Progenitor cell of endocrine pancreas (in vitro differentiated cells): ENCODE results near the gene EPS8L2. TPM values are rescaled to one million over a fixed set of nuclear protein-coding genes. Genes with fewer than 3 reads are reported as not detected.

ENCODE experiments used
- DNase-seq: peaks from one replicate; pipeline ENCODE4 v3.0.0; 2021; ENCODE audit warnings: low spot score; ENCODE audit not compliant: unreplicated experiment
- H3K27ac Mint-ChIP-seq: 2 replicates; pipeline ENCODE4 v1.8.0; 2021; ENCODE audit warnings: mild to moderate bottlenecking, moderate library complexity, mixed read lengths
- H3K27me3 Mint-ChIP-seq: 2 replicates; pipeline ENCODE4 v1.8.0; 2021; ENCODE audit warnings: mixed read lengths
- H3K36me3 Mint-ChIP-seq: 2 replicates; pipeline ENCODE4 v1.8.0; 2022; ENCODE audit warnings: mixed read lengths; ENCODE audit not compliant: insufficient read depth
- H3K4me1 Mint-ChIP-seq: 2 replicates; pipeline ENCODE4 v1.8.0; 2021; ENCODE audit warnings: low read depth, mixed read lengths
- H3K4me3 Mint-ChIP-seq: 2 replicates; pipeline ENCODE4 v1.8.0; 2021; ENCODE audit warnings: low read depth, mild to moderate bottlenecking, moderate library complexity, mixed read lengths
- H3K9me3 Mint-ChIP-seq: 2 replicates; pipeline ENCODE4 v1.8.0; 2021; ENCODE audit warnings: low read depth, mixed read lengths
- CTCF ChIP-seq: fragments of 200-600 bp; sonication (generic); IDR thresholded peaks from one replicate; pipeline ENCODE4 v1.5.0; 2021; ENCODE audit warnings: antibody characterized with exemption, mild to moderate bottlenecking; ENCODE audit not compliant: unreplicated experiment
- long read RNA-seq: library from polyadenylated mRNA; unstranded; transcript quantifications from one replicate; pipeline ENCODE4 v2.0.0, GENCODE V29; 2020
- total RNA-seq: library from RNA; stranded (reverse); gene quantifications from 2 replicates; pipeline ENCODE4 v1.2.1, GENCODE V29; 2021

The EPS8L2 gene
- 100.0 and 111 TPM in 2 replicates for total RNA-seq
- long read RNA-seq, partial matches to known transcripts: 3 of 4 reads
- long read RNA-seq, other reads (novel, unspliced or antisense): 0 of 4 reads

- Mint-ChIP-seq H3K27me3 (no peaks in the 10 kb centered on the region), H3K9me3 (no peaks in the 10 kb centered on the region), H3K4me1 (peaks cover 21% of the 10 kb centered on the region), H3K27ac (peak within 1 kb of the TSS; percentile 64), H3K4me3 (peak within 1 kb of the TSS; percentile 72), H3K36me3 (peaks cover 1% of the 10 kb centered on the region)
- no peak for TF ChIP-seq CTCF
- no peak for DNase-seq
Observed at GRCh38 chr11:705646-706438, at the start of gene EPS8L2. Gene EPS8L2, plus strand, starts transcription at chr11:706231. Its CDS starts 3,177 bp downstream, at chr11:709408.

- TF ChIP-seq CTCF: no peak
- H3K4me1 Mint-ChIP-seq: peaks cover 6% of the 10 kb centered on the region
- no peak overlapping the region for H3K27ac Mint-ChIP-seq
- H3K4me3 Mint-ChIP-seq: no peak overlapping the region
- no peaks in the 10 kb centered on the region for H3K9me3 Mint-ChIP-seq
- no peaks in the 10 kb centered on the region for H3K27me3 Mint-ChIP-seq
- H3K36me3 Mint-ChIP-seq: peaks cover 8% of the 10 kb centered on the region
- DNase-seq: no peak
Observed at GRCh38 chr11:656426-656825, 49.6 kb upstream of the EPS8L2 start.

GRCh38 chr11:656866-657265, 49.2 kb upstream of the EPS8L2 start:
- H3K4me3 Mint-ChIP-seq: no peak overlapping the region
- no peak for TF ChIP-seq CTCF
- DNase-seq: no peak
- peaks cover 6% of the 10 kb centered on the region for H3K4me1 Mint-ChIP-seq
- H3K27me3 Mint-ChIP-seq: no peaks in the 10 kb centered on the region
- peaks cover 7% of the 10 kb centered on the region for H3K36me3 Mint-ChIP-seq
- H3K9me3 Mint-ChIP-seq: no peaks in the 10 kb centered on the region
- no peak overlapping the region for H3K27ac Mint-ChIP-seq

- Mint-ChIP-seq H3K27me3 (no peaks in the 10 kb centered on the region), H3K36me3 (peaks cover 5% of the 10 kb centered on the region), H3K9me3 (no peaks in the 10 kb centered on the region), H3K4me1 (peaks cover 6% of the 10 kb centered on the region), H3K4me3 (no peak overlapping the region), H3K27ac (no peak overlapping the region)
- no peak for TF ChIP-seq CTCF
- DNase-seq: no peak
Observed at GRCh38 chr11:657691-658126, 48.3 kb upstream of the EPS8L2 start.

- no peak overlapping the region for H3K27ac Mint-ChIP-seq
Observed at GRCh38 chr11:659532-660085, 46.4 kb upstream of the EPS8L2 start.

More at GRCh38 chr11:659532-660085, 46.4 kb upstream of the EPS8L2 start:
- Mint-ChIP-seq H3K9me3 (no peaks in the 10 kb centered on the region), H3K4me3 (no peak overlapping the region), H3K27me3 (no peaks in the 10 kb centered on the region), H3K36me3 (peaks cover 3% of the 10 kb centered on the region), H3K4me1 (peaks cover 6% of the 10 kb centered on the region)
- DNase-seq: no peak
- no peak for TF ChIP-seq CTCF
